Testis (tissue), 3 donors: ENCODE measurements around the gene POLD2. TPM values are rescaled to one million over a fixed set of nuclear protein-coding genes. Genes with fewer than 3 reads are reported as not detected.

Source experiments
- DNase-seq: peaks from one replicate; pipeline ENCODE4 v3.0.0-alpha.2; 2019
- H3K27ac ChIP-seq, 2 donors: fragments of 200-600 bp; sonication (generic); one replicate each; pipeline ENCODE4 v1.5.1; 2019
- H3K27me3 ChIP-seq: fragments of 200-600 bp; sonication (generic); one replicate; pipeline ENCODE4 v1.5.1; 2019
- H3K36me3 ChIP-seq: fragments of 200-600 bp; sonication (generic); one replicate; pipeline ENCODE4 v1.5.1; 2017; ENCODE audit warnings: low read depth; ENCODE audit errors: missing control alignments
- H3K4me1 ChIP-seq: fragments of 200-600 bp; sonication (generic); one replicate; pipeline ENCODE4 v1.5.1; 2019
- H3K4me3 ChIP-seq, 2 donors: fragments of 200-600 bp; sonication (generic); one replicate each; pipeline ENCODE4 v1.5.1; 2017 to 2019
- H3K9me3 ChIP-seq: fragments of 200-600 bp; sonication (generic); one replicate; pipeline ENCODE4 v1.5.1; 2017
- CTCF ChIP-seq, 3 experiments: fragments of 450-650 bp in 2 of 3; fragments of 200-600 bp in 1 of 3; sonication (generic) in 1 of 3; IDR thresholded peaks; one replicate each; pipeline ENCODE4 v1.5.1; 2016 to 2019; ENCODE audit warnings: antibody characterized with exemption in 3 of 3, mild to moderate bottlenecking in 2 of 3, moderate library complexity in 1 of 3
- POLR2A ChIP-seq: fragments of 450-650 bp; IDR thresholded peaks from one replicate; pipeline ENCODE4 v1.6.1; 2017; ENCODE audit warnings: antibody characterized with exemption, mild to moderate bottlenecking, moderate library complexity
- WGBS, 2 donors: methylation state at CpG; one replicate each; pipeline ENCODE4 v1.1.5; 2018; 5-methylcytosine and 5-hydroxymethylcytosine counted together
- intact Hi-C: fragments of 100-400 bp; cut with DNase I; formaldehyde crosslinking; loops from one replicate; pipeline ENCODE4 v1.15.1; 2023; ENCODE audit warnings: low total_unique reads
- polyA plus RNA-seq: library from polyadenylated mRNA; stranded (reverse); fragments of 350-450 nt; fragmentation: Illumina TruSeq; extraction: RNeasy Lipid Tissue Mini Kit (QIAGEN cat#74804); gene quantifications from one replicate; pipeline ENCODE4 v1.2.3, GENCODE V29; 2014; ENCODE audit warnings: low read depth, low replicate concordance; ENCODE audit not compliant: insufficient read depth
- total RNA-seq, 2 donors: library from RNA; depleted of rRNA; stranded (reverse); fragments of >200 nt; gene quantifications; one replicate each; pipeline ENCODE4 v1.2.3, GENCODE V29; 2016

Gene POLD2
- total and polyA plus RNA-seq, 3 donors from 2014 or later = 59.4 to 117 (median 61.9) TPM

- Histone ChIP-seq H3K27ac (no peak overlapping the region), H3K4me1 (no peaks in the 10 kb centered on the region), H3K4me3 (no peak overlapping the region), H3K9me3 (no peaks in the 10 kb centered on the region), H3K36me3 (no peaks in the 10 kb centered on the region), H3K27me3 (no peaks in the 10 kb centered on the region)
- WGBS, 2 donors = 78 to 85% methylated on average over 10 to 24 of the region's 24 CpGs
- no peak for DNase-seq
- intact Hi-C loops = no loop called here
- no peak for TF ChIP-seq POLR2A
- no peak for TF ChIP-seq CTCF (IDR thresholded peaks at IDR 0.05)
Observed at GRCh38 chr7:44113764-44114354, 9.5 kb downstream of the POLD2 start.

GRCh38 chr7:44112997-44113763 lies 10.2 kb downstream of the POLD2 start:
- no peaks in the 10 kb centered on the region for H3K36me3 ChIP-seq
- intact Hi-C loops = no loop called here

GRCh38 chr7:44112231-44112996 lies 10.9 kb downstream of the POLD2 start:
- TF ChIP-seq CTCF (IDR thresholded peaks at IDR 0.05) (no peak), POLR2A (no peak)
- Histone ChIP-seq H3K4me3 (no peak overlapping the region), H3K27ac (no peak overlapping the region), H3K9me3 (no peaks in the 10 kb centered on the region), H3K27me3 (no peaks in the 10 kb centered on the region), H3K36me3 (no peaks in the 10 kb centered on the region), H3K4me1 (no peaks in the 10 kb centered on the region)
- no peak for DNase-seq
- WGBS, 2 donors = 40 to 43% methylated on average over 12 to 41 of the region's 41 CpGs
- intact Hi-C loops = no loop called here

More at GRCh38 chr7:44112997-44113763, 10.2 kb downstream of the POLD2 start:
- H3K4me3 ChIP-seq = no peak overlapping the region
- no peaks in the 10 kb centered on the region for H3K9me3 ChIP-seq
- H3K27ac ChIP-seq = no peak overlapping the region
- H3K27me3 ChIP-seq = no peaks in the 10 kb centered on the region
- H3K4me1 ChIP-seq = no peaks in the 10 kb centered on the region
- DNase-seq = no peak
- WGBS, 2 donors = 64 to 69% methylated on average over 22 to 33 of the region's 34 CpGs
- TF ChIP-seq CTCF (IDR thresholded peaks at IDR 0.05) (no peak), POLR2A (no peak)

- H3K27ac ChIP-seq = no peak overlapping the region
- 52 to 57% methylated on average over 4 to 11 of the region's 16 CpGs for whole genome bisulfite sequencing, 2 donors
- DNase-seq = no peak
- no peaks in the 10 kb centered on the region for H3K27me3 ChIP-seq
- H3K4me1 ChIP-seq = peaks cover under 1% of the 10 kb centered on the region
- no peaks in the 10 kb centered on the region for H3K36me3 ChIP-seq
- TF ChIP-seq POLR2A (no peak), CTCF (IDR thresholded peaks at IDR 0.05) (no peak)
- no peak overlapping the region for H3K4me3 ChIP-seq
- intact Hi-C loops = no loop called here
- no peaks in the 10 kb centered on the region for H3K9me3 ChIP-seq
Observed at GRCh38 chr7:44111761-44112160, 11.6 kb downstream of the POLD2 start.
